Kidney epithelial cell (primary cell): Measurements from ENCODE around the gene C10orf88. TPM values are rescaled to one million over a fixed set of nuclear protein-coding genes. Genes with fewer than 3 reads are reported as not detected.

ENCODE experiments used
- DNase-seq: peaks from one replicate; pipeline ENCODE4 v3.0.0-alpha.2; 2010; ENCODE audit warnings: low read depth
- H3K27me3 ChIP-seq: 2 replicates; pipeline ENCODE4 v1.6.0; 2011; ENCODE audit warnings: low read length; ENCODE audit not compliant: control insufficient read depth, insufficient read depth
- H3K36me3 ChIP-seq: 2 replicates; pipeline ENCODE4 v1.5.1; 2011; ENCODE audit warnings: low read length; ENCODE audit not compliant: control insufficient read depth, insufficient read depth
- H3K4me3 ChIP-seq: 2 replicates; pipeline ENCODE4 v1.5.1; 2011; ENCODE audit warnings: low read depth, mild to moderate bottlenecking, control low read depth, low read length
- total RNA-seq: library from RNA; depleted of rRNA; stranded (reverse); fragments of >200 nt; gene quantifications from 2 replicates; pipeline ENCODE4 v1.2.3, GENCODE V29; 2015
- TF ChIP-seq, protein P1 (sequence below): IDR thresholded peaks from 2 replicates; pipeline ENCODE4 v1.5.1; 2011; ENCODE audit warnings: mild to moderate bottlenecking, moderate library complexity, low read length, control low read depth, inconsistent platforms; ENCODE audit not compliant: insufficient read depth, poor library complexity, severe bottlenecking

C10orf88 gene
- total RNA-seq, 1 donor from 2014 or later: 10.6 TPM

DNA sequence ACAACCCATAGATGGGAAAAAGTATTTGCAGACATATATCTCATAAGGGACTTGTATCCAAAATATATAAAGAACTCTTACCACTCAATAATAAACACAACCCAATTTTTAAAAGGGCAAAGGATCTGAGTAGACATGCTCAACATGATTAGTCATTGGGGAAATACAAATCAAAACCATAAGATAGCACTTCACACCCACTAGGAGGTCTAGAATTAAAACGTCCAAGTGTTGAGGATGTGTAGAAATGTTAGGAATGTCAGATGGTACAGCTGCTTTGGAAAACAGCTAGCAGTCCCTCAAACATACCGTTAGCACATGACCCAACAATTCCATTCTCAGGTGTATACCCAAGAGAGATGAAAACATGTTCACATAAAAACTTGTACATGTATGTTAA, 34.5 kb upstream of the C10orf88 start:
- DNase-seq: no peak
- H3K27me3 ChIP-seq: no peaks in the 10 kb centered on the region
- H3K36me3 ChIP-seq: no peaks in the 10 kb centered on the region
- TF ChIP-seq, protein P1, sequence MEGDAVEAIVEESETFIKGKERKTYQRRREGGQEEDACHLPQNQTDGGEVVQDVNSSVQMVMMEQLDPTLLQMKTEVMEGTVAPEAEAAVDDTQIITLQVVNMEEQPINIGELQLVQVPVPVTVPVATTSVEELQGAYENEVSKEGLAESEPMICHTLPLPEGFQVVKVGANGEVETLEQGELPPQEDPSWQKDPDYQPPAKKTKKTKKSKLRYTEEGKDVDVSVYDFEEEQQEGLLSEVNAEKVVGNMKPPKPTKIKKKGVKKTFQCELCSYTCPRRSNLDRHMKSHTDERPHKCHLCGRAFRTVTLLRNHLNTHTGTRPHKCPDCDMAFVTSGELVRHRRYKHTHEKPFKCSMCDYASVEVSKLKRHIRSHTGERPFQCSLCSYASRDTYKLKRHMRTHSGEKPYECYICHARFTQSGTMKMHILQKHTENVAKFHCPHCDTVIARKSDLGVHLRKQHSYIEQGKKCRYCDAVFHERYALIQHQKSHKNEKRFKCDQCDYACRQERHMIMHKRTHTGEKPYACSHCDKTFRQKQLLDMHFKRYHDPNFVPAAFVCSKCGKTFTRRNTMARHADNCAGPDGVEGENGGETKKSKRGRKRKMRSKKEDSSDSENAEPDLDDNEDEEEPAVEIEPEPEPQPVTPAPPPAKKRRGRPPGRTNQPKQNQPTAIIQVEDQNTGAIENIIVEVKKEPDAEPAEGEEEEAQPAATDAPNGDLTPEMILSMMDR: no peak
- no peak overlapping the region for H3K4me3 ChIP-seq

DNA sequence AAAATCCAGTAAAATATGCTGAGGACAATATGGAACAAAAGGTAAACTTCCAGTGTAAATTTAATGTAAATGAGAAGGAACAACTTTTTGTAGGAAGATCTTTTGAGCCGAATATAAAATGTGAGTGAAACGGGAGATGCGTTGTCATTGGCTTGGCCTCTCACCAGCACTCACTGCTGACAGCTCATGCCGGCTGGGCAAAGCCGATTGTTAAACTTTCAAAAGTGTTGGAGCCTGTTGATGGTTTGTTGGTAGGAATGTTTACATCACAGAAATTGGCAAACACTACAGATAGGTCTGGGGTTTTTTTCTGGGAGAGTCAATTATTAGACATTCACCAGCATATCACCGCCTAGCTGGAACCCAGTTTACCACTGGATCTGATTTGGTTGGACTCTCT, 32.3 kb upstream of the C10orf88 start:
- TF ChIP-seq, protein P1: no peak
- Histone ChIP-seq H3K36me3 (no peaks in the 10 kb centered on the region), H3K27me3 (no peaks in the 10 kb centered on the region), H3K4me3 (no peak overlapping the region)
- DNase-seq: no peak

DNA sequence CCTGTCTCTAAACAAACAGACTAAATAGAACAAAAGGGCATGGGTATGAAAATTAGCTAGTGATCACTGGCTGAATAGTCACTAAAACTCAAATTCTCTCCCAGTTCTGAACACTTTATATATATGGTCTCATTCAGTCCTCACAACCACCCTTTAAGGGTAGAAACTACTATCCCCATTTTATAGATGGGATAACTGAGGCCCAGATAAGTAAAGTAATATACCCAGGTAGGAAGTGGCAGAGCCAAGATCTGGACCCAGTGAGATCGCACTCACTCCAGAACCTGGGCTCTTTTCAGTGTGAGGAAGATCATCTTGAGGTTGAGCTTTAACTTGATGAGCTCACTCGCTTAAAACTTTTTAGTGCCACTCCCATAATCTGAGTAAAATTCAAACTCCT, 30.7 kb upstream of the C10orf88 start:
- Histone ChIP-seq H3K4me3 (no peak overlapping the region), H3K36me3 (no peaks in the 10 kb centered on the region), H3K27me3 (no peaks in the 10 kb centered on the region)
- no peak for DNase-seq
- TF ChIP-seq, protein P1: no peak

DNA sequence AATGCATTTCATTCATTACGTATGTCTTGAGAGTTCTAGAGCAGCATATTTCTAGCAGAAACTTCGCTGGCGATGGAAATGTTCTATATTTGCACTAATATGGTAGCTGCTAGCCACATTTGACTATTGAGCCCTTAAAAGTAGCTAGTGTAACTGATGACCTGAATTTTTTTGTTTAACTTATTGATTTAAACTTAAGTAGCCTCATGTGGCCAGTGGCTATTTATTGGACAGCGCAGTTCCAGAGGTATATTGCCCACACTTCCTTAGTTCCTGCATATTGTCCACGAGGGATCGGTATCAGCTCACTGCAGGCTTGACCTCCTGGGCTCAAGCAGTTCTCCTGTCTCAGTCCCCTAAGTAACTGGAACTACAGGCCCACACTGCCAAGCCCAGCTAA, 29.9 kb upstream of the C10orf88 start:
- Histone ChIP-seq H3K36me3 (no peaks in the 10 kb centered on the region), H3K4me3 (no peak overlapping the region), H3K27me3 (no peaks in the 10 kb centered on the region)
- no peak for DNase-seq
- TF ChIP-seq, protein P1: no peak

DNA sequence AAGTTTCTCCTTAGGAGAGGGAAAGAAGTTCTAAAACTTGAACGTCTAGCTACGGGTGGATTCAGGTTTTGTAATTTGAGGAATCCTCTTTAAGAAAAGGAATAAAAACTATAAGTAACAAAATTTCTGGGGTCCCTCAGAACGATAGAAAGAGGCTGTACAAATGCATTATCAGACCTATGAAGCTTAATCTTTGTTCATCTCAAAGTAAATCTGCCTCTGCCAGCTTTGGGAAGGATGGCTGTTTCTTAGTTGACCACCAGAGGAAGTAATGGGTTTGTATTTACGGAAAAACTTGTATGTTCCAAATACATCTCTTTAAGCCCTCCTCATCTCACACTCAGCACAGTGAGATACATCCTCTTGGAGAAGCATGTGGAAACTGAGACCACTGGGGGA, 27.0 kb upstream of the C10orf88 start:
- DNase-seq: no peak
- TF ChIP-seq, protein P1: peak; percentile 38
- Histone ChIP-seq H3K27me3 (no peaks in the 10 kb centered on the region), H3K4me3 (peak overlapping the region; percentile 67), H3K36me3 (no peaks in the 10 kb centered on the region)

DNA sequence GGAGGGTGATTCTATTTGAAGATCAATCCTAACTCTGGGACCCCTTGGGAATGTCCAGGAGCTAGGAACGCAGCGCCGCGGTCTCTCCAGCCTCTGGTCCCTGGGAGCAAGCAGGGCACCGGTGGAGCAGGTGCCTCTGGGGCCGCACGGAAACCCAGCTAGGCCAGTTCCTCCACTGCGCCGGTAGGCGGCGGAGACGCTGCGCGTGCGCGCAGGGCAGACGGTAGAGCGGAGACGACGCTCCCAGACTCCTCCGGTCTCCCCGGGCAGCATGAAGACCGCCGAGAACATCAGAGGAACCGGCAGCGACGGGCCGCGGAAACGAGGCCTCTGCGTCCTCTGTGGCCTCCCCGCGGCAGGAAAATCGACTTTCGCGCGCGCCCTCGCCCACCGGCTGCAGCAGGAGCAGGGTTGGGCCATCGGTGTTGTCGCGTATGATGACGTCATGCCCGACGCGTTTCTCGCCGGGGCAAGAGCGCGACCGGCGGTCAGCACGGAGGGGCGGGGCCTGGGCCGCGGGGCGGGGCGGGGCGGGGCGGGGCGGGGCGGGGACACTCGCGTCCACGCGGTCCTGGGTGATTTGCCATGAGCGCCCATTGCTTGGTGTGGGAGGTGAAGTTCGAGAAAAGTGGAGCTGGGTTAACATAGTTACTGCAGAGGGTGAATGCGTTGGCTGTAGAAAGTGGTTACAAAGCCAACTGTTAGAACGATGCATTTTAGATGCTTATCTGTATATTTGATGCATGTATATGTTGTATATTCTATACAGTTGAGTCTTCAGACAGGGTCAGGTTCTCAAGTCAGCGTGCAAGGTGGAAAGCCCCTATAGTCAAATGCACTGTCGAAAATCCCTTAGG, 26.4 kb upstream of the C10orf88 start, which contains the start of gene PSTK:
Gene PSTK (plus strand): TSS at position 193 of the 857 bp plus-strand sequence. CDS start 79 bp downstream, at position 272.
- DNase-seq: peak; percentile 54
- H3K4me3 ChIP-seq: peak within 1 kb of the TSS; percentile 67
- TF ChIP-seq, protein P1: peak; percentile 97
- no peaks in the 10 kb centered on the region for H3K36me3 ChIP-seq
- no peaks in the 10 kb centered on the region for H3K27me3 ChIP-seq
